IMR-90 (cell line): ENCODE results near the gene ACTRT2. TPM values are rescaled to one million over a fixed set of nuclear protein-coding genes. Genes with fewer than 3 reads are reported as not detected.

ENCODE experiments used
- ATAC-seq: fragments of 200-7000 bp; cut with Tn5 transposase; 2 replicates; pipeline ENCODE4 v1.9.1; 2020; ENCODE audit warnings: low read depth, mild to moderate bottlenecking, moderate library complexity
- BruUV-seq: library from RNA; stranded (reverse); fragments of 400-500 nt; replicated peaks from 2 replicates; lab custom pipeline; 2021; lab: Mats Ljungman, UMichigan
- CTCF ChIA-PET: fragments of 300-600 bp; formaldehyde crosslinking; extraction: SDS; loops from one replicate; lab custom pipeline; 2021; ENCODE audit warnings: antibody characterized with exemption; lab: Yijun Ruan, JAX
- POLR2A ChIA-PET: fragments of 300-600 bp; sonication (Branson Sonifier 250); formaldehyde crosslinking; loops from one replicate; lab custom pipeline; 2022; ENCODE audit warnings: antibody characterized with exemption; ENCODE audit not compliant: unreplicated experiment; lab: Charles Lee
- DNase-seq: peaks from one replicate; pipeline ENCODE4 v3.0.0; 2013
- H2AFZ ChIP-seq: replicated peaks from 2 replicates; pipeline ENCODE3; 2013; ENCODE audit warnings: low read length, mild to moderate bottlenecking; ENCODE audit not compliant: poor library complexity
- H2AK5ac ChIP-seq: 2 replicates; pipeline ENCODE4 v1.6.1; 2013; ENCODE audit warnings: low read depth, low read length, inconsistent platforms
- H2AK9ac ChIP-seq: replicated peaks from 2 replicates; pipeline ENCODE3; 2013; ENCODE audit warnings: mild to moderate bottlenecking, low read depth, low read length, moderate library complexity; ENCODE audit not compliant: poor library complexity
- H2BK120ac ChIP-seq: 2 replicates; pipeline ENCODE4 v1.6.1; 2013; ENCODE audit warnings: low read depth, low read length, inconsistent platforms
- H2BK15ac ChIP-seq: 3 replicates; pipeline ENCODE4 v1.6.1; 2013; ENCODE audit warnings: low read depth, low read length, inconsistent platforms
- H2BK20ac ChIP-seq: 2 replicates; pipeline ENCODE4 v1.6.1; 2013; ENCODE audit warnings: low read depth, mild to moderate bottlenecking, inconsistent platforms, low read length, moderate library complexity
- H2BK5ac ChIP-seq: 2 replicates; pipeline ENCODE4 v1.6.1; 2013; ENCODE audit warnings: mild to moderate bottlenecking, low read depth, low read length, inconsistent platforms; ENCODE audit not compliant: poor library complexity, severe bottlenecking
- H3K14ac ChIP-seq: replicated peaks from 2 replicates; pipeline ENCODE4 v1.6.1; 2013; ENCODE audit warnings: low read depth, low read length, inconsistent platforms
- H3K18ac ChIP-seq: 2 replicates; pipeline ENCODE4 v1.6.1; 2013; ENCODE audit warnings: low read depth, low read length, control low read depth
- H3K23ac ChIP-seq: 2 replicates; pipeline ENCODE4 v1.6.1; 2013; ENCODE audit warnings: low read depth, low read length, inconsistent platforms
- H3K27ac ChIP-seq: 2 replicates; pipeline ENCODE4 v1.5.1; 2013; ENCODE audit warnings: mild to moderate bottlenecking, control low read depth, low read length; ENCODE audit not compliant: insufficient read depth
- H3K27me3 ChIP-seq: 2 replicates; pipeline ENCODE4 v1.6.1; 2013; ENCODE audit warnings: low read length; ENCODE audit not compliant: control insufficient read depth, insufficient read depth
- H3K36me3 ChIP-seq: 2 replicates; pipeline ENCODE4 v1.6.1; 2013; ENCODE audit warnings: low read length, mixed read lengths; ENCODE audit not compliant: control insufficient read depth, insufficient read depth
- H3K4ac ChIP-seq: 2 replicates; pipeline ENCODE4 v1.6.1; 2013; ENCODE audit warnings: low read depth, low read length, inconsistent platforms
- H3K4me1 ChIP-seq: 2 replicates; pipeline ENCODE4 v1.6.1; 2013; ENCODE audit warnings: low read length, mixed read lengths; ENCODE audit not compliant: control insufficient read depth, insufficient read depth
- H3K4me2 ChIP-seq: 2 replicates; pipeline ENCODE4 v1.6.1; 2013; ENCODE audit warnings: low read depth, mild to moderate bottlenecking, control low read depth, low read length, moderate library complexity
- H3K4me3 ChIP-seq: 2 replicates; pipeline ENCODE4 v1.5.1; 2013; ENCODE audit warnings: low read depth, mild to moderate bottlenecking, control low read depth, low read length, moderate library complexity; ENCODE audit not compliant: insufficient read depth
- H3K56ac ChIP-seq: 2 replicates; pipeline ENCODE4 v1.6.1; 2013; ENCODE audit warnings: low read length, inconsistent platforms; ENCODE audit not compliant: insufficient read depth; ENCODE audit errors: extremely low read depth
- H3K79me1 ChIP-seq, 2 experiments: 2 replicates each; pipeline ENCODE4 v1.6.1; 2013; ENCODE audit warnings: low read length in 2 of 2, inconsistent platforms in 1 of 2, low read depth in 1 of 2
- H3K9ac ChIP-seq: 2 replicates; pipeline ENCODE4 v1.6.1; 2013; ENCODE audit warnings: low read depth, low read length, control low read depth
- H3K9me1 ChIP-seq: 2 replicates; pipeline ENCODE4 v1.6.1; 2013; ENCODE audit warnings: low read length, inconsistent platforms; ENCODE audit not compliant: insufficient read depth
- H3K9me3 ChIP-seq: 2 replicates; pipeline ENCODE4 v1.6.1; 2013; ENCODE audit warnings: low read length; ENCODE audit not compliant: control insufficient read depth, insufficient read depth
- H4K20me1 ChIP-seq: 2 replicates; pipeline ENCODE4 v1.6.1; 2013; ENCODE audit warnings: low read length, inconsistent platforms; ENCODE audit not compliant: insufficient read depth
- H4K5ac ChIP-seq: 2 replicates; pipeline ENCODE4 v1.6.1; 2013; ENCODE audit warnings: mild to moderate bottlenecking, low read depth, low read length, control low read depth
- H4K8ac ChIP-seq, 2 experiments: 2 replicates each; pipeline ENCODE4 v1.6.1; 2013; ENCODE audit warnings: low read depth in 2 of 2, low read length in 2 of 2, control low read depth in 1 of 2, inconsistent platforms in 1 of 2
- H4K91ac ChIP-seq: 2 replicates; pipeline ENCODE4 v1.6.1; 2013; ENCODE audit warnings: low read depth, low read length, inconsistent platforms; ENCODE audit not compliant: insufficient read depth
- CEBPB ChIP-seq: IDR thresholded peaks from 2 replicates; pipeline ENCODE4 v1.6.1; 2012; ENCODE audit warnings: low read depth, low read length, improper control_type of control experiment
- CHD1 ChIP-seq: IDR thresholded peaks from 2 replicates; pipeline ENCODE4 v1.6.1; 2012; ENCODE audit warnings: low read depth, low read length, improper control_type of control experiment
- RAD21 ChIP-seq: IDR thresholded peaks from 2 replicates; pipeline ENCODE4 v1.6.1; 2012; ENCODE audit warnings: low read length, improper control_type of control experiment
- WGBS, 2 experiments: methylation state at CpG; one replicate each; pipeline versions ENCODE4 v1.1.5 to v1.1.7; 2013; ENCODE audit warnings: missing lambda C conversion rate in 2 of 2; ENCODE audit not compliant: insufficient read length in 1 of 2; ENCODE audit errors: extremely low coverage in 2 of 2; 5-methylcytosine and 5-hydroxymethylcytosine counted together
- dilution Hi-C: fragments of 300-500 bp; cut with HindIII; formaldehyde crosslinking; loops from one replicate; pipeline ENCODE4 v1.14.3; 2018; ENCODE audit warnings: low sequenced_read_pairs; ENCODE audit not compliant: unreplicated experiment
- in situ Hi-C: fragments of 300-500 bp; cut with MboI; formaldehyde crosslinking; loops from 3 replicates; pipeline ENCODE4 v1.14.3; 2019; ENCODE audit warnings: low sequenced_read_pairs, inconsistent platforms, mixed read lengths
- intact Hi-C: fragments of 100-400 bp; cut with micrococcal nuclease; formaldehyde crosslinking; loops from 2 replicates; pipeline ENCODE4 v1.10.0; 2022
- polyA plus RNA-seq, 3 experiments: library from polyadenylated mRNA; depleted of rRNA; stranded (reverse); fragments of >200 nt; gene quantifications; 2 replicates each; pipeline ENCODE4 v1.2.3, GENCODE V29; 2012; ENCODE audit warnings: low replicate concordance in 1 of 3
- total RNA-seq: library from RNA; depleted of rRNA; stranded (reverse); fragments of >200 nt; gene quantifications from 2 replicates; pipeline ENCODE4 v1.2.3, GENCODE V29; 2012
- TF ChIP-seq, protein P1 (sequence below): fragments of 150-350 bp; IDR thresholded peaks from 2 replicates; pipeline ENCODE4 v1.6.1; 2017; ENCODE audit warnings: mild to moderate bottlenecking, antibody characterized with exemption, low read length, low read depth

ACTRT2 gene
- total and polyA plus RNA-seq, 2 of the 4 experiments (the other 2 are of a cell fraction) = not detected

- ATAC-seq = no peak
- Histone ChIP-seq H3K27ac (no peak overlapping the region), H2AFZ (no peak overlapping the region), H3K4me3 (no peak overlapping the region), H3K56ac (no peak overlapping the region), H3K9me3 (no peaks in the 10 kb centered on the region), H3K36me3 (no peaks in the 10 kb centered on the region), H3K9ac (no peak overlapping the region), H2AK5ac (no peak overlapping the region), H2BK5ac (no peak overlapping the region), H3K18ac (no peak overlapping the region), H3K23ac (no peak overlapping the region), H2BK120ac (no peak overlapping the region), H4K5ac (no peak overlapping the region), H2AK9ac (no peak overlapping the region), H2BK20ac (no peak overlapping the region), H3K4ac (no peak overlapping the region), H3K9me1 (no peaks in the 10 kb centered on the region), H3K27me3 (peaks cover 75% of the 10 kb centered on the region), H3K14ac (no peak overlapping the region), H4K91ac (no peak overlapping the region), H3K79me1 (no peaks in the 10 kb centered on the region), H4K8ac (no peak overlapping the region), H4K20me1 (no peaks in the 10 kb centered on the region), H2BK15ac (no peak overlapping the region), H3K4me2 (no peak overlapping the region), H3K4me1 (peaks cover 2% of the 10 kb centered on the region; the same call in 1 of the 2 replicates)
- dilution Hi-C loops (no loop called here), in situ Hi-C loops (loop anchor here (25.0 kb wide), 1 partner anchor 630 kb away; no protein-coding TSS in a partner anchor), intact Hi-C loops (loop anchor here (10.0 kb wide), 1 partner anchor 248 kb away; no protein-coding TSS in a partner anchor)
- TF ChIP-seq CHD1 (no peak), RAD21 (no peak), CEBPB (no peak)
- TF ChIP-seq, protein P1, sequence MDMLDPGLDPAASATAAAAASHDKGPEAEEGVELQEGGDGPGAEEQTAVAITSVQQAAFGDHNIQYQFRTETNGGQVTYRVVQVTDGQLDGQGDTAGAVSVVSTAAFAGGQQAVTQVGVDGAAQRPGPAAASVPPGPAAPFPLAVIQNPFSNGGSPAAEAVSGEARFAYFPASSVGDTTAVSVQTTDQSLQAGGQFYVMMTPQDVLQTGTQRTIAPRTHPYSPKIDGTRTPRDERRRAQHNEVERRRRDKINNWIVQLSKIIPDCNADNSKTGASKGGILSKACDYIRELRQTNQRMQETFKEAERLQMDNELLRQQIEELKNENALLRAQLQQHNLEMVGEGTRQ = no peak
- no peak for DNase-seq
- BruUV-seq = no TSS peak
- ChIA-PET POLR2A (no interaction called here), CTCF (no interaction called here)
- 7% methylated on average over 3 of the region's 10 CpGs; no CpG with 5 or more reads in 1 of the 2 experiments for WGBS, 2 experiments
Measured at GRCh38 chr1:3066826-3067225, 45.6 kb downstream of the ACTRT2 start.
